Liver (tissue), 9 donors: ENCODE measurements around the gene LDHD. TPM values are rescaled to one million over a fixed set of nuclear protein-coding genes. Genes with fewer than 3 reads are reported as not detected.

Experiments used
- DNase-seq: peaks from one replicate; pipeline ENCODE4 v3.0.0-alpha.2; 2017; ENCODE audit warnings: low spot score
- H3K27ac ChIP-seq, 2 donors: one replicate each; pipeline ENCODE4 v1.7.0; 2013; ENCODE audit warnings: inconsistent platforms in 2 of 2, low read length in 2 of 2, control low read depth in 1 of 2, low read depth in 1 of 2, mild to moderate bottlenecking in 1 of 2
- H3K27me3 ChIP-seq, 4 donors: one replicate each; pipeline versions ENCODE4 v1.6.1 to v1.7.0; 2013; ENCODE audit warnings: low read length in 3 of 4, inconsistent platforms in 1 of 4, mild to moderate bottlenecking in 1 of 4, moderate library complexity in 1 of 4; ENCODE audit not compliant: control insufficient read depth in 4 of 4, insufficient read depth in 4 of 4
- H3K36me3 ChIP-seq, 4 donors: one replicate each; pipeline versions ENCODE4 v1.6.1 to v1.7.0; 2013; ENCODE audit warnings: low read length in 3 of 4, mild to moderate bottlenecking in 3 of 4, low read depth in 1 of 4, moderate library complexity in 1 of 4; ENCODE audit not compliant: control insufficient read depth in 4 of 4, insufficient read depth in 3 of 4
- H3K4me1 ChIP-seq, 4 donors: one replicate each; pipeline versions ENCODE4 v1.6.1 to v1.7.0; 2013; ENCODE audit warnings: low read length in 3 of 4, mild to moderate bottlenecking in 3 of 4, moderate library complexity in 1 of 4; ENCODE audit not compliant: control insufficient read depth in 4 of 4, insufficient read depth in 4 of 4
- H3K4me3 ChIP-seq, 3 donors: one replicate each; pipeline versions ENCODE4 v1.6.1 to v1.7.0; 2013; ENCODE audit warnings: low read length in 3 of 3, control low read depth in 1 of 3, low read depth in 1 of 3, mild to moderate bottlenecking in 1 of 3
- H3K9ac ChIP-seq, 2 donors: one replicate each; pipeline ENCODE4 v1.7.0; 2013; ENCODE audit warnings: low read length in 2 of 2, mild to moderate bottlenecking in 2 of 2, moderate library complexity in 2 of 2, control low read depth in 1 of 2, low read depth in 1 of 2
- H3K9me3 ChIP-seq, 4 donors: one replicate each; pipeline versions ENCODE4 v1.6.1 to v1.7.0; 2013; ENCODE audit warnings: low read length in 3 of 4; ENCODE audit not compliant: control insufficient read depth in 4 of 4
- CTCF ChIP-seq: fragments of 150-350 bp; IDR thresholded peaks from 2 replicates; pipeline ENCODE4 v1.5.1; 2017; ENCODE audit warnings: improper control_type of control experiment, low read depth, low read length; ENCODE audit not compliant: missing input control
- GABPA ChIP-seq, 2 donors: IDR thresholded peaks in 1 of 2; conservative IDR thresholded peaks in 1 of 2; 2 replicates each; pipeline ENCODE4 v1.6.1; 2016; ENCODE audit warnings: antibody characterized with exemption in 2 of 2, mild to moderate bottlenecking in 1 of 2, moderate library complexity in 1 of 2
- JUND ChIP-seq, 2 donors: IDR thresholded peaks; 2 replicates each; pipeline ENCODE4 v1.6.1; 2016; ENCODE audit warnings: antibody characterized with exemption in 2 of 2
- MAX ChIP-seq: IDR thresholded peaks from 2 replicates; pipeline ENCODE4 v1.6.1; 2016; ENCODE audit warnings: antibody characterized with exemption
- RAD21 ChIP-seq, 2 donors: IDR thresholded peaks; 2 replicates each; pipeline ENCODE4 v1.6.1; 2016; ENCODE audit warnings: antibody characterized with exemption in 2 of 2, mild to moderate bottlenecking in 2 of 2
- REST ChIP-seq: IDR thresholded peaks from 2 replicates; pipeline ENCODE4 v1.6.1; 2016; ENCODE audit warnings: antibody characterized with exemption, mild to moderate bottlenecking
- RXRA ChIP-seq, 2 donors: IDR thresholded peaks; 2 replicates each; pipeline ENCODE4 v1.6.1; 2017 to 2018; ENCODE audit warnings: antibody characterized with exemption in 2 of 2, mild to moderate bottlenecking in 1 of 2
- YY1 ChIP-seq: IDR thresholded peaks from 2 replicates; pipeline ENCODE4 v1.6.1; 2016; ENCODE audit warnings: antibody characterized with exemption, mild to moderate bottlenecking
- WGBS: extraction: QIAGEN DNeasy Blood & Tissue Kit; methylation state at CpG from one replicate; pipeline ENCODE4 v1.1.7; 2013; 5-methylcytosine and 5-hydroxymethylcytosine counted together
- polyA plus RNA-seq, 2 donors: library from polyadenylated mRNA; stranded (reverse) in 1 of 2; unstranded in 1 of 2; fragments of 200-250 nt in 1 of 2; fragments of >200 nt in 1 of 2; fragmentation: Nextera tagmentation in 1 of 2; extraction: Ambion mirVana in 1 of 2; gene quantifications; one replicate each; pipeline versions ENCODE4 v1.2.1 to v1.2.3, GENCODE V29; 2013 to 2015
- total RNA-seq, 2 donors: library from RNA; depleted of rRNA; stranded (reverse); fragments of >200 nt; gene quantifications; one replicate each; pipeline ENCODE4 v1.2.3, GENCODE V29; 2014
- donor health status: healthy.
- donor health status: healthy.
- donor health status: healthy.
- donor health status: healthy.
- donor health status: healthy.

LDHD gene
- total and polyA plus RNA-seq, 4 donors, result 27.7 to 84.1 (median 76.3) TPM

- no peak for DNase-seq
- Histone ChIP-seq H3K4me3 (peak overlapping the region in 2 of 3 donors; percentile 43 to 63), H3K27me3 (no peaks in the 10 kb centered on the region), H3K36me3 (peaks cover 0 to 9% (median 2%) of the 10 kb centered on the region in 4 donors), H3K27ac (peak overlapping the region; percentile 77 to 96), H3K4me1 (peaks cover 7 to 47% (median 31%) of the 10 kb centered on the region in 4 donors), H3K9me3 (no peaks in the 10 kb centered on the region), H3K9ac (peak overlapping the region in 1 of 2 donors; percentile 39)
- TF ChIP-seq RXRA (IDR thresholded peaks at IDR 0.05) (no peak), REST (no peak), RAD21 (IDR thresholded peaks at IDR 0.05) (no peak)
- WGBS, result 79% methylated on average over 45 of the region's 45 CpGs
These were observed 1.4 kb downstream of the LDHD start for GRCh38 chr16:75114946-75115825.

GRCh38 chr16:75114179-75114945 lies 2.2 kb downstream of the LDHD start:
- 94% methylated on average over 44 of the region's 44 CpGs for WGBS
- Histone ChIP-seq H3K4me3 (no peak overlapping the region), H3K27ac (peak overlapping the region in 1 of 2 donors; percentile 6), H3K4me1 (peaks cover 15 to 55% (median 39%) of the 10 kb centered on the region in 4 donors), H3K36me3 (peaks cover 0 to 9% (median 2%) of the 10 kb centered on the region in 4 donors), H3K27me3 (no peaks in the 10 kb centered on the region), H3K9ac (no peak overlapping the region), H3K9me3 (no peaks in the 10 kb centered on the region)
- DNase-seq, result no peak
- TF ChIP-seq YY1, result no peak
- no peak for TF ChIP-seq JUND (IDR thresholded peaks at IDR 0.05)
- no peak for TF ChIP-seq CTCF
- TF ChIP-seq MAX, result no peak
- TF ChIP-seq GABPA (IDR thresholded peaks at IDR 0.05 in 1 of 2, conservative IDR thresholded peaks at IDR 0.05 in 1 of 2), result no peak
